Skeletal muscle satellite cell (primary cell): Measurements from ENCODE around the gene DDB1.

Experiments
- H3K27me3 ChIP-seq: 2 replicates; pipeline ENCODE4 v1.7.0; 2013; ENCODE audit warnings: low read length; ENCODE audit not compliant: control insufficient read depth, insufficient read depth
- H3K36me3 ChIP-seq: 2 replicates; pipeline ENCODE4 v1.7.0; 2013; ENCODE audit warnings: mild to moderate bottlenecking, control low read depth, low read length; ENCODE audit not compliant: insufficient read depth
- H3K4me1 ChIP-seq: 2 replicates; pipeline ENCODE4 v1.7.0; 2013; ENCODE audit warnings: low read length; ENCODE audit not compliant: control insufficient read depth, insufficient read depth
- H3K4me2 ChIP-seq: 2 replicates; pipeline ENCODE4 v1.7.0; 2013; ENCODE audit warnings: mild to moderate bottlenecking, low read length
- H3K4me3 ChIP-seq: 2 replicates; pipeline ENCODE4 v1.7.0; 2013; ENCODE audit warnings: low read length
- H3K9ac ChIP-seq: 2 replicates; pipeline ENCODE4 v1.7.0; 2013; ENCODE audit warnings: mild to moderate bottlenecking, low read depth, low read length, moderate library complexity
- H3K9me3 ChIP-seq: replicated peaks from 2 replicates; pipeline ENCODE4 v1.7.0; 2013; ENCODE audit warnings: mild to moderate bottlenecking, control low read depth, low read length

Gene DDB1

DNA sequence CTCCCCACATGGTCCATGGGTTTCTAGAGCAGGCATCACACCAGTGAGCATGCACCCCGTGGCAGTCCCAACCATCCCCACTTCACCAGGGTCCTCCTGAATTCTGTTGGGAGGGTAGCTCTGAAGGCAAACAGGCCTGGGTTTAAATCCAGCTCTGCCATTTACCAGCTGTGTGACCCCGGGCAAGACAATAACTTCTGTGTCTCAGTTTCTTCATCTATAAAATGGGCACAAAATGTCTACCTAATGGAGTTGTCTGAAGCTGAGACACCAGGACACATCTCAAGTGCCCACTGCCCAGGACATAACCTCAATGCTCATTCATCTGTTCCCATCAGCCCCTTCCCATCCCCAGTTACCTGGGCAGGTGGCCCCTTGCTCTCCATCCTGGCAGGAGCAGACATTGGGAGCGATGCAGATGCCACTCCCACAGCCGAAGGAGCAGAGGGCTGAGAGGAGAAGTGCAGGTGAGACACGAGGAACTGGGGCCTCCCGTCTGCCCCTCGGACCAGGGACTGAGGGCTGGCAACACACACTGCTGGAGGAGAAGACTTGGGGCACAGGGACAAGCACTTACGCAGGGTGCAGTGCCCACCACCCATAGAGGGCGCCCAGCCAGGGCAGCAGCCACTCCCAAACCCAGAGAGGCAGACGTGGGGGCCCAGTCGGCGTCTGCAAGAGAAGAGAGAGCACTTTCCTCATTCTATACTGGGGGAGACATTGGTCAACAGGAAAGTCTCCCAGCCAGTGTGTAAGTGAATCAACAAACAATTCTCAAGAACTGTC, 41.8 kb downstream of the DDB1 start:
- Histone ChIP-seq H3K9me3 (no peaks in the 10 kb centered on the region), H3K36me3 (peaks cover 1% of the 10 kb centered on the region), H3K4me2 (no peak overlapping the region), H3K4me1 (peaks cover 23% of the 10 kb centered on the region), H3K4me3 (no peak overlapping the region), H3K27me3 (peaks cover 6% of the 10 kb centered on the region), H3K9ac (no peak overlapping the region)

DNA sequence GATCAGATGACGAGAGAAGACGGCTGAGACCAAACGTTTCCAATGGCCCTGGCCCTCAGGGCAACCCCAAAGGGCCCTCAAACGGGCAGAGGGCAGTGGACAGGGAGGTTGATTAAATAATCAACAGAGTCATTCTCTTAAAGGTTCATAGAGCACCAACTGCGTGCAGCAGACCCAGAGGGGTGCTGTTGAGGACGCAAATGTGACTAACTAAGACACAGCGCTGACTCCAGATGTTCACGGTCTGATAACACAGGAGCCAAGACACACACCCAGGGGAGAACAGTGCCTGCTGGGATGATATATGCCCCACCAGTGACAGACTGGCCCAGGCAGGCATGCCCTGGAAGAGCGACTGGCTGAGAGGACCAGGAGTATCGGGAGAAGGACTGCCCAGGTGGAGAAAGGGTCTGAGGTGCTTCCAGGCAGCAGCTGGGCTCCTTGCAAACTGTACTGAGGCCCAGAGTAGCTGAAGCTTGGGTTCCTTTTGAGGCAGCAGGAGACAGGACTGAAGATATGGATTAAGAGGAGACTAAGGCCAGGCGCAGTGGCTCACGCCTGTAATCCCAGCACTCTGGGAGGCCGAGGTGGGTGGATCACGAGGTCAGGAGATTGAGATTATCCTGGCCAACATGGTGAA, 45.4 kb downstream of the DDB1 start:
- Histone ChIP-seq H3K27me3 (no peaks in the 10 kb centered on the region), H3K9me3 (no peaks in the 10 kb centered on the region), H3K4me3 (no peak overlapping the region), H3K9ac (no peak overlapping the region), H3K4me2 (no peak overlapping the region), H3K36me3 (peaks cover 4% of the 10 kb centered on the region), H3K4me1 (no peaks in the 10 kb centered on the region)

DNA sequence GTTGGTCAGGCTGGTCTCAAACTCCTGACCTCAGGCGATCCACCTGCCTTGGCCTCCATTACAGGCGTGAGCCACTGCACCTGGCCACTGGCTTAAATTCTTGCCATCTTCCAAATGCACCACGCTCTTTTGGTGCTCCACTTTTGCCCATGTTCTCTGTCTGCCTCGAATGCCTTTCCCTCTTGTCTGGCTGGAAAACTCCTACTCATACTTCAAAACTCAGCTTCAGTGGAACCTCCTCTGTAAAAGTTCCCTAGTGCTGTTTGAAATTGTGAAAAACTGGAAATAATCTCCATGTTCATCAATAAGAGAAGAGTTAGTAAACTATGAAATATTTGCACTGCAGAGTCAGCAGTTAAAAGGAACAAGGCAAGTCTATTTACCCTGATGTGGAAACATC, 49.3 kb downstream of the DDB1 start:
- Histone ChIP-seq H3K9me3 (no peaks in the 10 kb centered on the region), H3K4me3 (no peak overlapping the region), H3K4me2 (no peak overlapping the region), H3K36me3 (peaks cover 4% of the 10 kb centered on the region), H3K9ac (no peak overlapping the region), H3K4me1 (no peaks in the 10 kb centered on the region), H3K27me3 (no peaks in the 10 kb centered on the region)

DNA sequence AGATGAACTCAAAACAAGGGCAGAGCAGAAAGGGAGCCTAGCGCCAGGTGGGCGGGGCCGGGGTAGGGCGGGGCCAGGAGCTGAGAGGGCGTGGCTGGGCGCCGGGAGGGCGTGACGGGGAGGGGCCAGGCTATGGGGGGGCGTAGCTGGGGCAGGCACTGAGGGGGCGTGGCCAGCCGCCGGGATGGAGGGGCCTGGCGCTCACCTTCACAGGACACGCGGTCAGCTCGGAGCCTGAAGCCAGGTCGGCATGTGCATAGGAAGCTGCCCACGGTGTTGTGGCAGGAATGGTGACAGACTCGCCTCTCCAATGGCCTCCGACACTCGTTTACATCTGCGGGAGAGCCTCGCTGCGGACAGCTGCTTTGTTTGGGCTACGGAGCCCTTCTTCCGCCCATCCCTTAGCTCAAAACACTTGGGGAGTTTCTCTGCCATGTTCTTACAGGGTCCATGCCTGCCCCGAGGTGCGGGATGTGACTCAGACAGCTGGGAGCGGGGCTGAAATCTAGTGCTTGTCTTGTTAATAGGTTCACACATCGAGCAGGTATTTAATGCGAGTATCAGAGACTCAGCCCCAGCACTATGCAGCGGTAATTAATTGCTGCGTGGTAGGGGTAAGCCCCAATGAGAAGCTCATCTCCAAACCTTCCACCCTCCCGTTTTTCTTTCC, 51.2 kb downstream of the DDB1 start:
- H3K36me3 ChIP-seq, result peaks cover 4% of the 10 kb centered on the region
- no peaks in the 10 kb centered on the region for H3K9me3 ChIP-seq
- H3K27me3 ChIP-seq, result no peaks in the 10 kb centered on the region
- peak overlapping the region; percentile 37 for H3K4me2 ChIP-seq
- H3K4me3 ChIP-seq, result no peak overlapping the region
- no peaks in the 10 kb centered on the region for H3K4me1 ChIP-seq
- no peak overlapping the region for H3K9ac ChIP-seq

DNA sequence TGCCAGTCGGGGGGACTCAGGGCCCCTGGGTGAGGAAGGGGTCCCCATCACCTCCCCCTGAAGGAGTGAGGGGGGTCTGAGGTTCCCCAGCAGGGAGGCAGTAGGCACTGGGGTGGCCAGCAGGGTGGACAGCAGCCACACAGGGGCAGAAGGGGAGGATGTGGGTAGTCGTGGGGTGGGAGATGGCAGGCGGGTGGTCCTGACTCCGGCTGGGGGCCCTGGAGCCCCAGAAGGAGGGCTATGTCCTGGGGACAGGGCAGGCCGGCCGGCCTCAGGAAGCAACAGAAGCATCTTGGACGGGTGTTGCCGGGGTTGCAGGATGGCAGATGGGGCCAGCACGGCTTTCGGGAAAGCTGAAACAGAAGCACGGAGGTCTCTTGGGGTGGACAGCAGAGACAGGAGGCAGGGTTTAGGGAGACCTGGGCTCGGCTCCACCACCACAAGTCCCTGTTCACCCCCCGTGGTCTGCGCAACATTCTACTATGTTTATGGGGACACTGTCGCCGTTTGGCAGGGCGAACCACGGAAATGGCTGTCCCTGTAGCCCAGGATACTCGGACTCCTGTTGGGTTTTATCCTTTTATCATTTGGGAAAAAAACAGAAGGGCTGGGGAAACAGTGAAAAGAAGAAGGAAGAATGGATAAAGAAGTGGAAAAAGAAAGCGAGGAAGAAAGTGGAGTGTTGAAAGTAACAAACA, 51.9 kb downstream of the DDB1 start:
- no peaks in the 10 kb centered on the region for H3K9me3 ChIP-seq
- H3K27me3 ChIP-seq, result no peaks in the 10 kb centered on the region
- no peaks in the 10 kb centered on the region for H3K4me1 ChIP-seq
- no peak overlapping the region for H3K4me3 ChIP-seq
- peaks cover 2% of the 10 kb centered on the region for H3K36me3 ChIP-seq
- no peak overlapping the region for H3K9ac ChIP-seq
- peak overlapping the region; percentile 1 for H3K4me2 ChIP-seq

GRCh38 chr11:61279934-61280659, 52.8 kb downstream of the DDB1 start:
- no peaks in the 10 kb centered on the region for H3K27me3 ChIP-seq
- no peaks in the 10 kb centered on the region for H3K4me1 ChIP-seq
- H3K4me2 ChIP-seq, result no peak overlapping the region
- no peak overlapping the region for H3K4me3 ChIP-seq
- H3K9ac ChIP-seq, result no peak overlapping the region
- H3K36me3 ChIP-seq, result no peaks in the 10 kb centered on the region
- H3K9me3 ChIP-seq, result no peaks in the 10 kb centered on the region

GRCh38 chr11:61278001-61278470, 54.9 kb downstream of the DDB1 start:
- Histone ChIP-seq H3K4me1 (no peaks in the 10 kb centered on the region), H3K36me3 (no peaks in the 10 kb centered on the region), H3K4me3 (no peak overlapping the region), H3K4me2 (no peak overlapping the region), H3K9me3 (no peaks in the 10 kb centered on the region), H3K9ac (no peak overlapping the region), H3K27me3 (no peaks in the 10 kb centered on the region)

DNA sequence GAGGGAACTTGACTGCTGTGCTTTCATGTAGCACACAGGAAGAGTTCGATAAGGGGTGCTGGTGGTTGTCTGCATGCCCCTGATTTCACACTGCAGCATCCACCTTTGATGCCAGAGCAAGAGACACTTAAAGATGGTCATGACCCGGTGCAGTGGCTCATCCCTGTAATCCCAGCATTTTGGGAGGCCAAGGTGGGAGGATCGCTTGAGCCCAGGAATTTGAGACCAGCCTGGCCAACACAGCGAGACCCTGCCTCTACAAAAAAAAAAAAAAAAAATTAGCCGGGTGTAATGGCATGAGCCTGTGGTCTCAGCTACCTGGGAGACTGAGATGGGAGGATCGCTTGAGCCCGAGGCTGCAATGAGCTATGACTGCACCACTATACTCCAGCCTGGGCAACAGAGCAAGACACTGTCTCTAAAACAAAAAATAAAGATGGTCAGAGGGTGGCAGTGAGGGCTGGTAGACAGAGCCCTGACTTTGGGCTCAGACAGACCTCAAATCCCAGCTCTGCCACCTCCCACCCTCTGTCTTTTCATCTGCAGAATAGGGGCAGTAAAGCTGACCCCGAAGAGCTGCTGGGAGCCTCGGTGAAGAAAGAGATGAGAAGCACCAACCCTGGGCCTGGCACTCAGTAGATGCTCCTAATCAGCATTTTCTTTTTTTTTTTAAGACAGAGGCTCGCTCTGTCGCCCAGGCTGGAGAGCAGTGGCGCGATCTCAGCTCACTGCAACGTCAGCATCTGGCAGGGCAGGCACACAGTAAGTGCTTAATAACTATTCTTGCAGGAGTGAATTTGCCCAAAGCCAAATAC, 55.5 kb downstream of the DDB1 start:
- no peaks in the 10 kb centered on the region for H3K4me1 ChIP-seq
- no peaks in the 10 kb centered on the region for H3K36me3 ChIP-seq
- no peak overlapping the region for H3K4me2 ChIP-seq
- no peak overlapping the region for H3K4me3 ChIP-seq
- H3K9me3 ChIP-seq, result no peaks in the 10 kb centered on the region
- H3K27me3 ChIP-seq, result no peaks in the 10 kb centered on the region
- H3K9ac ChIP-seq, result no peak overlapping the region

GRCh38 chr11:61275191-61275590, 57.7 kb downstream of the DDB1 start:
- no peaks in the 10 kb centered on the region for H3K36me3 ChIP-seq
- H3K9ac ChIP-seq, result no peak overlapping the region
- no peaks in the 10 kb centered on the region for H3K9me3 ChIP-seq
- no peak overlapping the region for H3K4me3 ChIP-seq
- no peak overlapping the region for H3K4me2 ChIP-seq
- H3K4me1 ChIP-seq, result peaks cover 5% of the 10 kb centered on the region
- H3K27me3 ChIP-seq, result no peaks in the 10 kb centered on the region

- Histone ChIP-seq H3K9ac (no peak overlapping the region), H3K4me1 (peaks cover 7% of the 10 kb centered on the region), H3K4me3 (no peak overlapping the region)
Measured at GRCh38 chr11:61274084-61274483, 58.8 kb downstream of the DDB1 start.

More at GRCh38 chr11:61274084-61274483, 58.8 kb downstream of the DDB1 start:
- no peaks in the 10 kb centered on the region for H3K27me3 ChIP-seq
- no peak overlapping the region for H3K4me2 ChIP-seq
- H3K36me3 ChIP-seq, result no peaks in the 10 kb centered on the region
- no peaks in the 10 kb centered on the region for H3K9me3 ChIP-seq
